DMS153 (cell line): Measurements from ENCODE around the gene C10orf95.
"Not testable (repeated sequence)": the region's sequence is repeated elsewhere in the genome, so short reads cannot be mapped to it uniquely, and the experiment has no call there.

Experiments
- DNase-seq: peaks from one replicate; lab custom pipeline; 2025; lab: John Stamatoyannopoulos, UW

Gene C10orf95, protein sequence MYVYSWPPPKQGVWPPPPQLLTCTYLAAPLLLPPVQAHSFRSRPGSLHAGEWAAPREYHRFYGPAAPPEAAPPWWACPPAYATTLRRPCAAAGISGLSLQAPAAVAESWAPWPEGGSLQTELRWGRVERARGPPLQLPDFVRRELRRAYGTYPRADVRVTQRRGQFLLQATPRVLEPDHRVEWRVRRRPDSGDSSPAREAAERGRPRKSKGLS

GRCh38 chr10:102451105-102451969 lies at the start of gene C10orf95:
Gene C10orf95, minus strand, starts transcription at chr10:102451543. Its CDS starts 450 bp downstream, at chr10:102451093.
- DNase-seq = no peak

DNA sequence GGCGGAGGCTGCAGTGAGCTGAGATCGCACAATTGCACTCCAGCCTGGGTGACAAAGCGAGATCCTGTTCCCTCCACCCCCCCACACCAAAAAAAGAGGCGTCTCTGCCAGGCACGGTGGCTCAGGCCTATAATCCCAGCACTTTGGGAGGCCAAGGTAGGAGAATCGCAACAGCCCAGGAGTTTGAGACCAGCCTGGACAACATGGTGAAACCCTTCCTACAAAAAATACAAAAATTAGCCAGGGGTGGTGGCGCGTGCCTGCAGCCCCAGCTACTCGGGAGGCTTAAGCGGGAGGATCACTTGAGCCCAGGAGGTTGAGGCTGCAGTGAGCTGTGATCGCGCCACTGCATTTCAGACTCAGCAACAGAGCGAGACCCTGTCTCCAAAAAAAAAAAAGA lies 49.3 kb upstream of the C10orf95 start:
- not testable (repeated sequence) for DNase-seq

DNA sequence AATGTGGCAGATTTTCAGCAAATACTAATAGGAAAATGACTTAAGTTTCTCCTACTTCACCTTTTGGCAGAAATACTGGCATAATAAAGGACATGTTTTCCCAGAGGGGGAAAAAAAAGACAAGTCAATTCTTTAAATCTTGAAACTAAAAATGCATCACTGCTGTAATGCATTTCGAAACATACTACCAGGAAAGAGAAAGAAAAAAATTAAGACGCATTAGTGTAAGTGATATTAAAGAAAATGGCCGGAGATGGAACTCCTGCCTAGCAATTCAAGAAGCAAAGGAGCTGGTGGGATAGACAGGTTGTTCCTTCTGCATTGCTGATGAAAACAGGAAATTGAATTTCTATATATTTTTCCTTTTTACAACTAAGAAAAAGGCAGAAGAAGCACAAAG lies 48.0 kb upstream of the C10orf95 start:
- DNase-seq = no peak

GRCh38 chr10:102497545-102497944 lies 46.2 kb upstream of the C10orf95 start:
- DNase-seq = no peak

DNA sequence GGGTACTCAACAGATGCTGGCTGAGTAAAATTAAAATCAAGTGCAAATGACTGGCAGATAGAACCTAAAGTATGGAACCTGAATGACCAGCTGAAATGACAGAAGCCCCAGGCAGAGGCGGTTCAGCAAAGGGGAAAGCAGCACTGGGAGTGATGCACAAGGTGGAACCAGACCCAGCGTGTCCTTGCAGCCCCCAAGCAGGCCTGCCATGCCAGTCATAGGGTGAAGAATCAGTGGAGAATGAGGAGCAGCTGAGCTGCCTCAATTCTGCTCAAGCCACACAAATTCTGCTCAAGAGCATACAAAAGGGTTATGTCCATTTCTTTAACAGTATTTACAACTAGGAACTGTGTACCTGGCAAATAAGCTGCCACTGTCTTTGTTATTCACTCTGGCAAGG lies 42.4 kb upstream of the C10orf95 start:
- DNase-seq = no peak

GRCh38 chr10:102492983-102493382 lies 41.6 kb upstream of the C10orf95 start:
- DNase-seq = no peak

GRCh38 chr10:102492344-102492939 lies 41.1 kb upstream of the C10orf95 start:
- no peak for DNase-seq

DNA sequence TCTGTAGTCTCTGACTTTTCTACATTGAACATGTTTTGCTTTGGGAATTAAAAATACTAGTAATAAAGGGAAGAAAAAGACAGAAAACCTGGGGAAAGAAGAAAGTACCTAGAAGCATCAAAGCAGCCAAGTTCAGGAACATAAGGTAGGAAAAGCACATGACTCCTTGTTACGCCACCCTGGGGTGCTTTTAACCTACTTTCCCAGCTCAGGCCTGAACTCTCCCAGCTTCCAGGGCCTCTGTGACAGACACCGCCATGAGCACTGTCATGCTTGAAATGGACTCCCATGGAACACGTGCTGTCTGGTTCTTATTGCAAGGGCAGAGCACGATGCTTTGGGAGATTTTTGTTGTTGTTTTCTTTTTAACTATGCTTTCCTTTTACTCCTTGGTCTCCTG lies 39.8 kb upstream of the C10orf95 start:
- no peak for DNase-seq

- no peak for DNase-seq
These were observed 33.9 kb upstream of the C10orf95 start for GRCh38 chr10:102485093-102485784.

DNA sequence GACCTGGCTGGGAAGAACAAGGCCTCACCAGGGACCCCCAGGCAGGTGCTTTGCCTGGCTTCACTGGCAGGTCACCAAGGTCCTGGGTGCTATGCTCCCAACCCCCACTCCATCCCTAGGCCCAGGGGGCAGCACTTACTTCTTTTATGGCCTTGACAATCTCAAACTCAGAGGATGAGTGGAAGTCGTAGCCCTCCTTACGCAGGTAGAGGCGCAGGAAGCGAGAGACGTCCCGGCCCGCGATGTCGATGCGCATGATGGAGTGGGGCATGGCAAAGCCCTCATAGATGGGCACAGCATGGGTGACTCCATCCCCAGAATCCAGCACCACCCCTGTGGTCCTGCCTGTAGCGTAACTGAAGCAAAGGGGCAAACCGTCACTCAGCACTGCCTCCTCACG lies 32.7 kb upstream of the C10orf95 start:
- no peak for DNase-seq

DNA sequence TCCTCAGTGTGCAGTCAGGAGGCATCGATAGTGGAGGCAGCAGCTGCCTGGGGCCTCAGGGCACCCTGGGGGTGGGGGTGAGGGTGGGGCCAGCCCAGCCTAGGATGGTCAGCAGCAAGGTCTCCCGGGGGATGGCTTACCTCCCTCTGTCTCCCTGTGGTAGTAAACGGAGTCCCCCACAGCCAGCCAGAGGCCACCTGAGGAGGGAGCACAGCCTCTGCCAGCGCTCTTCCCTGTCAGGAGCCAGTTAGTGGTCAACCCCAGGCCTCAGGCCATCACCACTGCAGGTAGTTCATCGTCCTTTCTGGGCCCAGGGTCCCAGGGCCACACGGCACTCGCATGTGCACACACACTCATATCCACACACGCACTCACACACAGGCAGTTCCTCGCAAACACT lies 29.1 kb upstream of the C10orf95 start:
- no peak for DNase-seq

DNA sequence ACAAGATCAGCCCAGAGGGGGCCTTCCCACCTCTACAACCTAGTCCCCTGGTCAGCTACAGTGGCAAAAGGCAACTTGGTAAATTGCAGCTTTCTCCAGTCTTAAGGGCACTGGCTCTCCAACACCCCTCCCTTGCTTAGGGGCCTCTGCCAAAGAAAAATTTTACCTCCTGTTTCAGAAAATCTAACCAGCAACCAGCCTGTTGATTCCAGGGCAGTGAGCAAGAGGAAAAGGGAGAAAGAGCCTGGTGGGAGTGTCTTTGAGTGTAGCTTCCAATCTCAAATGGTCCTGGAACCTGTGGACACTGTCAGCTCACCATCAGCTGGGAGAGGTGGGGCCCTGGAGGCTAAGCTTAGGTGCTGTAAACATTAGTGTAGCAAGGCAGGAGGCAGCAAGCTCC lies 28.3 kb upstream of the C10orf95 start:
- no peak for DNase-seq

DNA sequence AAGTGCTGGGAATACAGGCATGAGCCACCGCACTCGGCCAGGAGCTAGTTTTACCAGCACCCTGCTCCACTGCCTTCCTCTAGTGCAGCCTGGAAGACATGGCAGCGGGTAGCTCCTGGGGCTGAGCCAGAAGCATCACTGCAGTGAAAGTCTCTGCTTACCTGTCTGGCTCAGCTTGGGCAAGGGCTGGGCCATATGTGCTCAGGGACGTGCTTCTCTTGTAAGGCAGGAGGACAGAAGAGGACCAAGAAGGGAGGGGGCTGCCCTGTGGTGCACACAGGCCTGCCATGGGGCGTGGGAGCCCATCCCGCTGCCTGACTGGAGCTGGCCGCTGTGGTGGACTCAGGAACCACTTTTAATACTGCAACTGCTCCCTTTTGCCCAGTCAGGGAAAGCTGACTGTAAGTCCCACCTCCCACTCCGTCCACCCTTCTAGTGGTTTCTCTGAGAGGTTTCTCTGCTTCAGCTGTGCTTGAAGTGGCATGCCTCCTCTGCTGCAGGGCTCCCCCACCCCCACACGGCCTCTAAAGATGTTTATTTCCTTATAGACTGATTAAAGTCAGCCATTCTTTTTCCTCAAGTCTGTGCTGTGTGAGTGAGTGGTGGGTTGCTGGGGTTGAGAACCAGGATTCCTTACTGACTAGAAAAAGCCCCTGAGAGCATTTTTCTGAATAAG lies 25.3 kb upstream of the C10orf95 start:
- DNase-seq = no peak

- no peak for DNase-seq
These were observed 24.2 kb upstream of the C10orf95 start for GRCh38 chr10:102475451-102476040.

DNA sequence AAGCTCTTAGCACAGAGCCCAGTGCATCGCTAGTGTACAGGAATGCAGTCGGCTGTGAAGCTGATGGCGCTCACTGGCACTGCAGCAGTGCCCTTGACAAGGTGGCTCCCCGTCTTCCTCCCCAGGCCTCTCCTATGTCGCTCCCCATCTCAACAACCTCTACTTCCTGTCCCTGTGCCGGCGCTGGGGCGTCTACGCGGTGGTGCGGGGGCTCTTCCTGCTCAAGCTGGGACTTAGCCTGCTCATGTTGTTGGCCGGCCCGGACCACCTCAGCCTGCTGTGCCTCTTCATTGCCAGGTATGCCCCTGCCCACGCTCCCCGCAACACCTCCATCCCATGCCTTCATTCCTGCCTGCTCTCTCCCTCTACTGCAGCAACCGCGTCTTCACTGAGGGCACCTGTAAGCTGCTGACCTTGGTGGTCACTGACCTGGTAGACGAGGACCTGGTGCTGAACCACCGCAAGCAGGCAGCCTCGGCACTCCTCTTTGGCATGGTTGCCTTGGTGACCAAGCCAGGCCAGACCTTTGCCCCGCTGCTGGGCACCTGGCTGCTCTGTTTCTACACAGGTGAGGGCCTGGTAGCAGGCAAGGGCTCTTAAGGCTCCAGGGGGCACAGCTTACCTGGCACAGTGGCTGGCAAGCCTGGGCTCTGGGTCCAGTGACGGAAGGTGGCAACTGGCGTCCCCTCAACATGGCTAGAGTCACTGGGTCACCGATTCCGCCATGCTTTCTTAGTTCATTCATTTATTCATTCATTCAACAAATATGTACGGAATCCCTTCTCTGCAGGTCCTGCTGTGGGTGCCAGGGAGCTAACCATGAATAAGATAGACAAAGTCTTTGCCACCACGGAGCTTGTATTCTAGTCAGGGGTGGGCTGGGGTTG lies 22.3 kb upstream of the C10orf95 start:
- DNase-seq = no peak

GRCh38 chr10:102470579-102471546 lies 19.5 kb upstream of the C10orf95 start:
- DNase-seq = no peak

GRCh38 chr10:102468683-102469082 lies 17.3 kb upstream of the C10orf95 start:
- no peak for DNase-seq

GRCh38 chr10:102467971-102468438 lies 16.7 kb upstream of the C10orf95 start:
- DNase-seq = no peak

- DNase-seq = no peak
These were observed 16.0 kb upstream of the C10orf95 start for GRCh38 chr10:102467318-102467717.
